ENCODE measurements around the gene DLX4. TPM values are rescaled to one million over a fixed set of nuclear protein-coding genes. Genes with fewer than 3 reads are reported as not detected.
A peak's percentile ranks its signal among the peaks of the same experiment; 100 is the strongest.

DLX4 gene
- total RNA-seq, 1 experiment from 2014 or later: 0.44 TPM

GRCh38 chr17:49996121-49996494 lies 27.1 kb downstream of the DLX4 start:
- no peaks in the 10 kb centered on the region for H3K36me3 ChIP-seq (ENCODE audit: low read depth, low read length)
- H4K20me1 ChIP-seq (ENCODE audit: low read length): no peaks in the 10 kb centered on the region
- H3K4me2 ChIP-seq (ENCODE audit: low read length): peak overlapping the region; percentile 99
- no peaks in the 10 kb centered on the region for H3K79me2 ChIP-seq (ENCODE audit: low read length)
- ATAC-seq: no peak
- peak overlapping the region; percentile 77; the same call in 1 of the 2 replicates for H3K4me3 ChIP-seq (ENCODE audit: low read length)
- ChIA-PET POLR2A (ENCODE audit: unreplicated experiment) (interaction anchor here (0.6 kb wide), 1 partner anchor 111 kb away, joined by 3 read pairs; no protein-coding TSS in a partner anchor), CTCF (interaction anchor here (1.9 to 4.1 kb wide), 4 partner anchors 8 to 135 kb away, joined by 10 to 45 read pairs (median 36); no protein-coding TSS in a partner anchor)
- no peaks in the 10 kb centered on the region for H3K9me2 ChIP-seq (replicated peaks; ENCODE audit: low read length)
- H3K4me1 ChIP-seq (ENCODE audit: insufficient read depth, low read length): peaks cover 32% of the 10 kb centered on the region
- no peak overlapping the region for H3K9ac ChIP-seq (ENCODE audit: low read length)
- DNase-seq: no peak
- H2AFZ ChIP-seq (ENCODE audit: low read length): peak overlapping the region; percentile 97; the same call in 1 of the 2 replicates
- intact Hi-C loops (cut with micrococcal nuclease): loop anchor here (1.0 to 5.0 kb wide), 4 partner anchors 44 to 429 kb away; partner anchors contain the start of gene SLC35B1
- H3F3A ChIP-seq (ENCODE audit: low read length, unreplicated experiment): no peaks in the 10 kb centered on the region
- H3K27me3 ChIP-seq (ENCODE audit: low read length): peaks cover 21% of the 10 kb centered on the region
- no peaks in the 10 kb centered on the region for H3K9me3 ChIP-seq (ENCODE audit: low read length)
- BruUV-seq (replicated peaks): no TSS peak
- no peak for TF ChIP-seq CTCF (conservative IDR thresholded peaks at IDR 0.05; ENCODE audit: low read depth, low read length)
- no peak for TF ChIP-seq EZH2phosphoT487 (IDR thresholded peaks at IDR 0.05; ENCODE audit: borderline replicate concordance, low read length)
- H3K27ac ChIP-seq (ENCODE audit: low read length): no peak overlapping the region

- H3K9me3 ChIP-seq (ENCODE audit: low read length): no peaks in the 10 kb centered on the region
- peaks cover 27% of the 10 kb centered on the region for H3K27me3 ChIP-seq (ENCODE audit: low read length)
Observed at GRCh38 chr17:49996495-49997300, 27.7 kb downstream of the DLX4 start.

More at GRCh38 chr17:49996495-49997300, 27.7 kb downstream of the DLX4 start:
- POLR2A ChIA-PET (ENCODE audit: unreplicated experiment): interaction anchor here (0.6 kb wide), 2 partner anchors 59 to 111 kb away, joined by 3 to 14 read pairs; no protein-coding TSS in a partner anchor
- H3K9ac ChIP-seq (ENCODE audit: low read length): peak overlapping the region; percentile 32; the same call in 1 of the 2 replicates
- no peaks in the 10 kb centered on the region for H3K79me2 ChIP-seq (ENCODE audit: low read length)
- peak overlapping the region; percentile 97 for H2AFZ ChIP-seq (ENCODE audit: low read length)
- ATAC-seq (peak; percentile 23), DNase-seq (peak; percentile 78)
- no peaks in the 10 kb centered on the region for H3F3A ChIP-seq (ENCODE audit: low read length, unreplicated experiment)
- H3K4me3 ChIP-seq (ENCODE audit: low read length): peak overlapping the region; percentile 77
- no peak overlapping the region for H3K27ac ChIP-seq (ENCODE audit: low read length)
- peak; percentile 99 for TF ChIP-seq CTCF (conservative IDR thresholded peaks at IDR 0.05; ENCODE audit: low read depth, low read length)
- TF ChIP-seq EZH2phosphoT487 (IDR thresholded peaks at IDR 0.05; ENCODE audit: borderline replicate concordance, low read length): no peak
- peaks cover 32% of the 10 kb centered on the region for H3K4me1 ChIP-seq (ENCODE audit: insufficient read depth, low read length)
- CTCF ChIA-PET: interaction anchor here (0.5 to 4.1 kb wide), 8 partner anchors 9 to 435 kb away, joined by 3 to 45 read pairs (median 8); no protein-coding TSS in a partner anchor
- intact Hi-C loops (cut with micrococcal nuclease): loop anchor here (1.0 to 5.0 kb wide), 5 partner anchors 44 to 429 kb away; partner anchors contain the start of gene SLC35B1
- no TSS peak for BruUV-seq (replicated peaks)
- H3K36me3 ChIP-seq (ENCODE audit: low read depth, low read length): no peaks in the 10 kb centered on the region
- H4K20me1 ChIP-seq (ENCODE audit: low read length): no peaks in the 10 kb centered on the region
- peak overlapping the region; percentile 99 for H3K4me2 ChIP-seq (ENCODE audit: low read length)
- no peaks in the 10 kb centered on the region for H3K9me2 ChIP-seq (replicated peaks; ENCODE audit: low read length)
